ENCODE results near the gene GYS1.

The GYS1 gene

GRCh38 chr19:49017666-49018351, 24.7 kb upstream of the GYS1 start:
- peak; percentile 47 for DNase-seq (ENCODE audit: low read depth)

- no peak for DNase-seq (ENCODE audit: low read depth)
Observed at GRCh38 chr19:49017041-49017665, 24.0 kb upstream of the GYS1 start, which contains the start of gene LHB. LHB (minus strand) TSS chr19:49017091; CDS start chr19:49017081, 10 bp downstream.

GRCh38 chr19:49016067-49016839, 23.1 kb upstream of the GYS1 start:
- no peak for DNase-seq (ENCODE audit: low read depth)

GRCh38 chr19:49014870-49015255, 21.8 kb upstream of the GYS1 start:
- DNase-seq (ENCODE audit: low read depth): no peak

GRCh38 chr19:49014123-49014869, 21.2 kb upstream of the GYS1 start:
- DNase-seq (ENCODE audit: low read depth): no peak

- DNase-seq (ENCODE audit: low read depth): no peak
Observed at GRCh38 chr19:49011194-49011593, 18.1 kb upstream of the GYS1 start.

GRCh38 chr19:49010453-49010852, 17.3 kb upstream of the GYS1 start:
- DNase-seq (ENCODE audit: low read depth): no peak

GRCh38 chr19:49009828-49010227, 16.7 kb upstream of the GYS1 start:
- DNase-seq (ENCODE audit: low read depth): no peak

GRCh38 chr19:49006905-49007304, 13.8 kb upstream of the GYS1 start:
- DNase-seq (ENCODE audit: low read depth): no peak

- no peak for DNase-seq (ENCODE audit: low read depth)
Observed at GRCh38 chr19:49004964-49005614, 12.0 kb upstream of the GYS1 start.

GRCh38 chr19:49004133-49004532, 11.0 kb upstream of the GYS1 start:
- DNase-seq (ENCODE audit: low read depth): no peak

- peak; percentile 46 for DNase-seq (ENCODE audit: low read depth)
Observed at GRCh38 chr19:48999481-49000325, 6.6 kb upstream of the GYS1 start.

- DNase-seq (ENCODE audit: low read depth): no peak
Observed at GRCh38 chr19:48997972-48998371, 4.9 kb upstream of the GYS1 start.

GRCh38 chr19:48994035-48994386, 902 bp upstream of the GYS1 start:
- DNase-seq (ENCODE audit: low read depth): no peak

- DNase-seq (ENCODE audit: low read depth): no peak
Observed at GRCh38 chr19:48992581-48993174, 431 bp downstream of the GYS1 start.

GRCh38 chr19:48991873-48992580, 1.1 kb downstream of the GYS1 start:
- no peak for DNase-seq (ENCODE audit: low read depth)

GRCh38 chr19:48991011-48991609, 2.0 kb downstream of the GYS1 start:
- no peak for DNase-seq (ENCODE audit: low read depth)

- no peak for DNase-seq (ENCODE audit: low read depth)
Observed at GRCh38 chr19:48990400-48990799, 2.7 kb downstream of the GYS1 start.

GRCh38 chr19:48989701-48990291, 3.3 kb downstream of the GYS1 start:
- no peak for DNase-seq (ENCODE audit: low read depth)

All from stimulated activated CD8-positive, alpha-beta memory T cell treated with anti-CD3 and anti-CD28 coated beads, Interleukin-12 subunit alpha, Interleukin-12 subunit beta, amount 100 ng/mL, for 1 hour (primary cell).